ENCODE results near the gene LCE3D.
"Not testable (repeated sequence)": the region's sequence is repeated elsewhere in the genome, so short reads cannot be mapped to it uniquely, and the experiment has no call there.

Gene LCE3D

GRCh38 chr1:152565535-152566215, 14.6 kb downstream of the LCE3D start:
- no peaks in the 10 kb centered on the region for H3K9me2 ChIP-seq (replicated peaks; ENCODE audit: low read depth, low read length)
- no peaks in the 10 kb centered on the region for H3K36me3 ChIP-seq (ENCODE audit: insufficient read depth, low read length)
- no peaks in the 10 kb centered on the region for H3F3A ChIP-seq (ENCODE audit: low read depth)
- no peaks in the 10 kb centered on the region for H3K27me3 ChIP-seq (ENCODE audit: insufficient read depth, low read length, poor library complexity, severe bottlenecking)
- no peaks in the 10 kb centered on the region for H3K4me1 ChIP-seq (ENCODE audit: insufficient read depth, low read length, poor library complexity, severe bottlenecking)
- H3K4me3 ChIP-seq (ENCODE audit: low read length, poor library complexity, severe bottlenecking), result no peak overlapping the region
- peaks cover 5% of the 10 kb centered on the region; the same call in 1 of the 2 replicates for H3K9me3 ChIP-seq (ENCODE audit: insufficient read depth, low read depth, low read length)
- TF ChIP-seq, protein P1, sequence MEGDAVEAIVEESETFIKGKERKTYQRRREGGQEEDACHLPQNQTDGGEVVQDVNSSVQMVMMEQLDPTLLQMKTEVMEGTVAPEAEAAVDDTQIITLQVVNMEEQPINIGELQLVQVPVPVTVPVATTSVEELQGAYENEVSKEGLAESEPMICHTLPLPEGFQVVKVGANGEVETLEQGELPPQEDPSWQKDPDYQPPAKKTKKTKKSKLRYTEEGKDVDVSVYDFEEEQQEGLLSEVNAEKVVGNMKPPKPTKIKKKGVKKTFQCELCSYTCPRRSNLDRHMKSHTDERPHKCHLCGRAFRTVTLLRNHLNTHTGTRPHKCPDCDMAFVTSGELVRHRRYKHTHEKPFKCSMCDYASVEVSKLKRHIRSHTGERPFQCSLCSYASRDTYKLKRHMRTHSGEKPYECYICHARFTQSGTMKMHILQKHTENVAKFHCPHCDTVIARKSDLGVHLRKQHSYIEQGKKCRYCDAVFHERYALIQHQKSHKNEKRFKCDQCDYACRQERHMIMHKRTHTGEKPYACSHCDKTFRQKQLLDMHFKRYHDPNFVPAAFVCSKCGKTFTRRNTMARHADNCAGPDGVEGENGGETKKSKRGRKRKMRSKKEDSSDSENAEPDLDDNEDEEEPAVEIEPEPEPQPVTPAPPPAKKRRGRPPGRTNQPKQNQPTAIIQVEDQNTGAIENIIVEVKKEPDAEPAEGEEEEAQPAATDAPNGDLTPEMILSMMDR (conservative IDR thresholded peaks at IDR 0.05; ENCODE audit: low read length), result no peak
- no peak for TF ChIP-seq EZH2phosphoT487 (IDR thresholded peaks at IDR 0.05; ENCODE audit: borderline replicate concordance)
- no peaks in the 10 kb centered on the region for H3K79me2 ChIP-seq (ENCODE audit: insufficient read depth, low read length)
- H3K9ac ChIP-seq (ENCODE audit: low read depth, low read length, poor library complexity, severe bottlenecking), result no peak overlapping the region
- no peaks in the 10 kb centered on the region for H4K20me1 ChIP-seq (ENCODE audit: insufficient read depth, low read length, poor library complexity, severe bottlenecking)
- no peak overlapping the region for H3K4me2 ChIP-seq (ENCODE audit: low read depth, low read length, poor library complexity, severe bottlenecking)
- H2AFZ ChIP-seq (ENCODE audit: low read length), result no peak overlapping the region

- no peaks in the 10 kb centered on the region for H3K36me3 ChIP-seq (ENCODE audit: insufficient read depth, low read length)
- no peak overlapping the region for H2AFZ ChIP-seq (ENCODE audit: low read length)
- H3F3A ChIP-seq (ENCODE audit: low read depth), result no peaks in the 10 kb centered on the region
- no peaks in the 10 kb centered on the region for H3K27me3 ChIP-seq (ENCODE audit: insufficient read depth, low read length, poor library complexity, severe bottlenecking)
- H3K4me1 ChIP-seq (ENCODE audit: insufficient read depth, low read length, poor library complexity, severe bottlenecking), result no peaks in the 10 kb centered on the region
- no peaks in the 10 kb centered on the region for H3K9me2 ChIP-seq (replicated peaks; ENCODE audit: low read depth, low read length)
- H3K9ac ChIP-seq (ENCODE audit: low read depth, low read length, poor library complexity, severe bottlenecking), result no peak overlapping the region
- no peaks in the 10 kb centered on the region for H4K20me1 ChIP-seq (ENCODE audit: insufficient read depth, low read length, poor library complexity, severe bottlenecking)
- peaks cover 5% of the 10 kb centered on the region; the same call in 1 of the 2 replicates for H3K9me3 ChIP-seq (ENCODE audit: insufficient read depth, low read depth, low read length)
- no peak overlapping the region for H3K4me2 ChIP-seq (ENCODE audit: low read depth, low read length, poor library complexity, severe bottlenecking)
- TF ChIP-seq EZH2phosphoT487 (IDR thresholded peaks at IDR 0.05; ENCODE audit: borderline replicate concordance), result no peak
- TF ChIP-seq, protein P1 (conservative IDR thresholded peaks at IDR 0.05; ENCODE audit: low read length), result no peak
- no peaks in the 10 kb centered on the region for H3K79me2 ChIP-seq (ENCODE audit: insufficient read depth, low read length)
- no peak overlapping the region for H3K4me3 ChIP-seq (ENCODE audit: low read length, poor library complexity, severe bottlenecking)
These were observed 15.2 kb downstream of the LCE3D start for GRCh38 chr1:152565115-152565514.

DNA sequence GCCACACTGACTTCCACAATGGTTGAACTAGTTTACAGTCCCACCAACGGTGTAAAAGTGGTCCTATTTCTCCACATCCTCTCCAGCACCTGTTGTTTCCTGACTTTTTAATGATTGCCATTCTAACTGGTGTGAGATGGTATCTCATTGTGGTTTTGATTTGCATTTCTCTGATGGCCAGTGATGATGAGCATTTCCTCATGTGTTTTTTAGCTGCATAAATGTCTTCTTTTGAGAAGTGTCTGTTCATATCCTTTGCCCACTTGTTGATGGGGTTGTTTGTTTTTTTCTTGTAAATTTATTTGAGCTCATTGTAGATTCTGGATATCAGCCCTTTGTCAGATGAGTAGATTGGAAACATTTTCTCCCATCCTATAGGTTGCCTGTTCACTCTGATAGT, 32.0 kb downstream of the LCE3D start:
- not testable (repeated sequence) for H3K9ac ChIP-seq (ENCODE audit: low read depth, low read length, poor library complexity, severe bottlenecking); H3K27me3 ChIP-seq (ENCODE audit: insufficient read depth, low read length, poor library complexity, severe bottlenecking); H3K9me3 ChIP-seq (ENCODE audit: insufficient read depth, low read depth, low read length); H4K20me1 ChIP-seq (ENCODE audit: insufficient read depth, low read length, poor library complexity, severe bottlenecking); H3K4me3 ChIP-seq (ENCODE audit: low read length, poor library complexity, severe bottlenecking); H3K36me3 ChIP-seq (ENCODE audit: insufficient read depth, low read length); H3K79me2 ChIP-seq (ENCODE audit: insufficient read depth, low read length); H3K4me2 ChIP-seq (ENCODE audit: low read depth, low read length, poor library complexity, severe bottlenecking); H3K4me1 ChIP-seq (ENCODE audit: insufficient read depth, low read length, poor library complexity, severe bottlenecking); H2AFZ ChIP-seq (ENCODE audit: low read length); H3K9me2 ChIP-seq (replicated peaks; ENCODE audit: low read depth, low read length); H3F3A ChIP-seq (ENCODE audit: low read depth)

GRCh38 chr1:152546704-152547103, 33.6 kb downstream of the LCE3D start:
- H3K4me2 ChIP-seq (ENCODE audit: low read depth, low read length, poor library complexity, severe bottlenecking), result no peak overlapping the region

More at GRCh38 chr1:152546704-152547103, 33.6 kb downstream of the LCE3D start:
- Histone ChIP-seq H4K20me1 (ENCODE audit: insufficient read depth, low read length, poor library complexity, severe bottlenecking) (no peaks in the 10 kb centered on the region), H3K4me3 (ENCODE audit: low read length, poor library complexity, severe bottlenecking) (no peak overlapping the region), H3K9me2 (replicated peaks; ENCODE audit: low read depth, low read length) (no peaks in the 10 kb centered on the region), H3K36me3 (ENCODE audit: insufficient read depth, low read length) (no peaks in the 10 kb centered on the region), H2AFZ (ENCODE audit: low read length) (no peak overlapping the region), H3K4me1 (ENCODE audit: insufficient read depth, low read length, poor library complexity, severe bottlenecking) (no peaks in the 10 kb centered on the region), H3K9ac (ENCODE audit: low read depth, low read length, poor library complexity, severe bottlenecking) (no peak overlapping the region), H3K79me2 (ENCODE audit: insufficient read depth, low read length) (no peaks in the 10 kb centered on the region), H3K27me3 (ENCODE audit: insufficient read depth, low read length, poor library complexity, severe bottlenecking) (no peaks in the 10 kb centered on the region), H3F3A (ENCODE audit: low read depth) (no peaks in the 10 kb centered on the region), H3K9me3 (ENCODE audit: insufficient read depth, low read depth, low read length) (no peaks in the 10 kb centered on the region)
- TF ChIP-seq EZH2phosphoT487 (IDR thresholded peaks at IDR 0.05; ENCODE audit: borderline replicate concordance), result no peak
- TF ChIP-seq, protein P1 (conservative IDR thresholded peaks at IDR 0.05; ENCODE audit: low read length), result no peak
